ENCODE results near the gene GARIN5A.

DNA sequence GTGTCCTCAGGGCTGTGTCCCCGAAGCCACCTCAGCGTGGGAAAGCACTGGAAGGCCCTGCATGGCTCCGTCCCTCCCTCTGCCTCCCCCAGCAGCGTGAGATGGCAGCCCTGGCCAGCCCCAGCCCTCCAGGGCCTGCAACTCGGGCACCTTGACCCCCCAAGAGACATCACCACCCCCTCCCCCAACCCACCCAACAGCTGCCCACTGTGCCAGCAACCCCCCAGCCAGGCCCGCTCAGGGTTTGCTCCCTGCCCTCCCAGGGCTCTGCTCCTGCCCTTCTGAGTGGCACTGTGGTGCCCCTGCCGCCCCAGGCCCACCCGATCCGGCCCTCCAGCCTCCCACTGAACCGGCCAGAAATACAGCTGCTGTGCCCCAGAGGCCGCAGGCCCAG lies 38.5 kb upstream of the GARIN5A start:
- no peak for TF ChIP-seq CTCF (IDR thresholded peaks at IDR 0.05 in 8 of 11, conservative IDR thresholded peaks at IDR 0.05 in 3 of 11)
- TF ChIP-seq POLR2A (IDR thresholded peaks at IDR 0.05), result no peak
- TF ChIP-seq POLR2AphosphoS5 (IDR thresholded peaks at IDR 0.05), result peak in 1 of 3 donors; percentile 14
